GM21423 (cell line): Measurements from ENCODE around the gene PPP4C.
A peak's percentile ranks its signal among the peaks of the same experiment; 100 is the strongest.
"Not testable (repeated sequence)": the region's sequence is repeated elsewhere in the genome, so short reads cannot be mapped to it uniquely, and the experiment has no call there.

Source experiments
- ATAC-seq: cut with Tn5 transposase; IDR thresholded peaks from one replicate; pipeline ENCODE4 v1.9.1; 2021; ENCODE audit warnings: mild to moderate bottlenecking, moderate library complexity; ENCODE audit not compliant: unreplicated experiment

PPP4C gene

GRCh38 chr16:30075503-30076275 is at the start of gene PPP4C:
Gene PPP4C, plus strand, starts transcription at chr16:30075994. Its CDS starts 384 bp downstream, at chr16:30076378.
- ATAC-seq = peak; percentile 82

DNA sequence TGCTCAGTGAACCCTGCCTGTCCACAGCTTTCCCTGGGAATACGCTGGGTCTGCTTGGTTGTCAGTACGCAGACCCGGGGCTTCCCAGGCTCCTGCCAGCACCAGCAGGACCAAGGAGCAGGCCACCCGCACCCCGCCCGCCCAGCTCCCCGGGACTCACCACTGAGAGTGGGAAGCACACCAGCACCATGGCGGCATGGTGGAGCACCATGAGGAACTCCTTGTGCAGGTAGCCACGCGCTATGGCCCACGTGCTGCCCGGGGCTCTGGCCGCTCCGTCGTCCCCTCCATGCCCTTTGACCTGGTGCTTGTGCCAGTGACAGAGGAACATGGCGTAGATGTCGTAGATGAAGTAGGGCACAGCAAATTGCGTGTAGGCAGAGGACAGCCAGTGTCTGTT is 49.3 kb upstream of the PPP4C start:
- ATAC-seq = no peak

- no peak for ATAC-seq
These were observed 48.0 kb upstream of the PPP4C start for GRCh38 chr16:30027588-30028437.

DNA sequence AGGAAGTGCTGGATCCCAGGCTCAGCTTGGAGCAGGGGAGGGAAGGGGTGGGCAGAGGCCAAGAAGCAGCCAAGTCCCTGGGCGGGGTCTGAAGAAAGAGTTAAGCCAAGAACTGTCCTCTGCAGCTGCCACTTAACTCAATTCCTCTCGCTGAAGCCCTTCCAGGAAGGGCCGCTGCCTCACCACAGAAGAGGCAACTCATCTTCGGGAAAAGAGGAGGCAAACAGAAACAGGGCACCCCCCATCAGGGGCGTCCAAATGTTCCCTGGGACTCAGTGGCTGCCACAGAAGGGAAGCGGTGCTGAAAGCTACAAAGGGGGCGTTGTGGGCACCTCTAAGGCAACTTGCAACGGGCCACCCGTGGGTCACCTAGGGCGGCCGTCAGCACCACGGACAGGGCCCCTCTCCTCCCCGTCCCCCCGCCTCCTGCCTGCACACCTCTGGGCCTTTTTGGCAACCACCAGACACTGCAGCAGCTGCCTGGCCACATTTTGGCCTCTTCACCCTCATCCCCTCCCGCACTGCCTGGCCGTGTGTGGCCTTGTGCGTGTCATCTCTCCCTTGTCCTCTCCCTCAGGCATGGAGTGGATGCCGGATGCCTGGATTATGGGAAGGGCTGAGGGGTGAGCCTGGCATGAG is 47.2 kb upstream of the PPP4C start:
- no peak for ATAC-seq

DNA sequence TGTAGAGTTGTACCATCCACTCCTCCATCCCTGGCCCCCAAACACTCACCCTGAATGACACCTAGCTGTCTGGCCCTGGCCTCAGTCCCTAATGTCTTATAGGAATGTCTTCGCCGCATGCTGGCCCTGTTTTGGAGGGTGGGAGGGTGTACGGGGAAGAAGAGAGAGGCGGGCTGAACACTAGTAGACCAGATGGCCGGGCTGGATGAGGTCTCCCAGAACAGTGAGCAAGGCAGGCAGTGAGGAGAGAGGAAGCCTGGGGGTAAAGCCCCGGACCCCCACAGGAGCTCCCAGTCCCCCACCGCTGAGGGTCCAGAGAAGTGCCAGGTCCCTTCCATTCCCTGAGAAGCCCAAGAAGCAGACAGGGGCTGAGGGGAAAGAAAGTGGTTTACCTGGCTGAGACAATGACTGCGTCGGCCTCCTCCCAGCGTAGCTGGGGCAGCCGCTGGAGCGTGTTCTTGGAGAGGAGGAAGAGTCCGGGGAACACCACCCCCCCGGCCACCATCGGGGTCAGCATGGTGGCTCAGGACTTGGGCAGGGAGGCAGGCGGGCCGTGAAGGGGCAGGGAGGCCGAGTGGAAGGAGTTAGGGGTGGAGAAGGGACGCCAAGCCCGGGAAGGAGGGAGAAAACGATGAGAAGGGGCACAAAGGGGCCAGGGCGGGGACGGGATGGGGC is 45.6 kb upstream of the PPP4C start:
- no peak for ATAC-seq

GRCh38 chr16:30030841-30031413 is 44.9 kb upstream of the PPP4C start, which contains the start of gene TLCD3B:
Gene TLCD3B, minus strand, starts transcription at chr16:30031271. Its CDS starts 744 bp downstream, at chr16:30030527.
- no peak for ATAC-seq

DNA sequence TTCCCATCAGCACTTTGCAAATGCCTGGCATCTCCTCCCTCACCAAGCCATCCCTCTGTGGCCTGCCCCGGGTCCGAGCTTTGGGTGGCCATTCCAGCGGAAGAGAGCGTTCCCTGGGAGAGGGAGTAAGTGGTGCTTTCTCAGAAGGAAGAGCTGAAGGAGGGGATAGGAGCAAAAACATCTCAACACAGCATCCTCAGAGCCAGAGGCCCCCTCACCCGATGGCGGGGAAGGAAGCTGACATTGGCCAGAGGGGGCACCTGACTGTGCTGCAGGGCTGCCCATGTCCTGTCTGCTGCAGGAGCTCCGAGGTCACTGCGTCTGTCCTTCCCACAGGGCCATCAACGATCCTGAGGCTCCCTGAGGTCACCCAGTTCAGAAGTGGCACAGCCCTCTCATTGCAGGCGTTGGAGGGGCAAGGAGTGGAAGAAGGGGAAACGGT is 44.3 kb upstream of the PPP4C start:
- no peak for ATAC-seq

DNA sequence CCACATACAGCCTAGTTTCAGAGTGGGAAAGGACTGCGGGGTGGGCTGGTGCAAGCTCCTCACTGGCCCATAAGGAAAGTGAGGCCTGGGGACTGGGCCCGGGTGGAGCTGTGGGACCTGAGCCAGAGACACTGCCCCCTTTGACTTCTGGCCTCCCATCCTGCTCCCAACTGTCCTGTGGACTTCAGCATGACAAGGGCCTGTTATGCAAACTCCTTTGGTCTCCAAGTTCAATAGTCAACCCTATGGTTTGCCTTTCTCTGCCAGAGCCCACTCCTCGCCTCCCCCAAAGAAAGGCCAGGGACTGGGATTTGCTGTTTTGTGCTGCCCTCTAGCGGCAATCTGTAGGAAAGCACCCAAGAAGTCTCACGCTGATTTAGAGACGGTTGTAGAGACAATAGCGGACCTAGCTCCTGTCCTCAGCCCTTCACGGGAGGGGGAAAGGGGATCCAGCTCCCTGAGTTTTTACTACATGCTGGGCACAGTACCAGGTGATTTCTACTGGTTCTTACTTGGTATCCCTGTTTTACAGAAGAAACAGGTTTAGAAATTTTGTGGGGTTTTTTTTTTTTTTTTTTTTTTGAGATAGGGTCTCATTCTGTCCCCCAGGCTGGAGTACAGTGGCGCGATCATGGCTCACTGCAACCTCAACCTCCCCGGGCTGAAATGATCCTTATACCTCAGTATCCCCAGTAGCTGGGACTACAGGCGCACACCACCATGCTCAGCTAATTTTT is 43.5 kb upstream of the PPP4C start:
- ATAC-seq = no peak

- no peak for ATAC-seq
These were observed 42.5 kb upstream of the PPP4C start for GRCh38 chr16:30033270-30033669.

GRCh38 chr16:30040221-30040620 is 35.6 kb upstream of the PPP4C start:
- no peak for ATAC-seq

GRCh38 chr16:30040690-30041089 is 35.1 kb upstream of the PPP4C start:
- not testable (repeated sequence) for ATAC-seq

- no peak for ATAC-seq
These were observed 34.0 kb upstream of the PPP4C start for GRCh38 chr16:30041841-30042240.

GRCh38 chr16:30046178-30046577 is 29.6 kb upstream of the PPP4C start:
- no peak for ATAC-seq

DNA sequence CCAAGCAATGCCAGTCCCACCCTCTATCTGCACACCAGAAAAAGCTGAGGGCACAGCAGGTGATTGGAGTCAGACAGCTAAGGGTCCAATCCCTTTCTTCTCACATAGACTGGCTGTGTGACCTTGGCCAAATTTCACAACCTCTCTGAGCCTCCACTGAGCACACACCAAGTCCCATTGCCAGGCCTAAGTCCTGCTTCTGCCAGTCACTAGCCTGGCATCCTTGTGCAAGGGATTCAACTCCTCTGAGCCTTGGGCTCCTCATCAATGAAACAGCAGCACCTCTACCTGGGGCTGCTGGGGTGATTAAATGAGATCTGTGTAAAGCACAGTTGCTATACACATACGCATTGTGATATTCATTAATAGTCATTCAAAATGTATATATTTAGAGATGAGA is 29.2 kb upstream of the PPP4C start:
- ATAC-seq = no peak

DNA sequence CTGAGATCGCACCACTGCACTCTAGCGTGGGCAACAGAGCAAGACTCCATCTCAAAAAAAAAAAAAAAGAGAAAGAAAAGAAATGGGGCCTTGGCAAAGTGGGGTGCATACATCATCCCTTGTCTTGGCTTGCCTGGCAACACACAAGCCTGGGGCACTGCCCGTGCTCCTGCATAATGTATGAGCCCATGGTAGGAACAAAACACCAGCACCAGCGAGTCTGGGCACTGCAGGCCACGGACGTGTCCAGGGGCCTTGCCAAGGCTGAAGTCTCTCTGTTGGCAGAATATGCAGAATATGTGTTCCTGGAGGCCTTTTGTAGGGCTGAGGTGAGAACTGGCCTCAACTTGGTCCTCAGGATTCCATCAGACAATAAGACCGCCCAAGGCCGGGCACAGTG is 25.9 kb upstream of the PPP4C start:
- ATAC-seq = no peak

GRCh38 chr16:30051518-30051917 is 24.3 kb upstream of the PPP4C start:
- ATAC-seq = no peak

DNA sequence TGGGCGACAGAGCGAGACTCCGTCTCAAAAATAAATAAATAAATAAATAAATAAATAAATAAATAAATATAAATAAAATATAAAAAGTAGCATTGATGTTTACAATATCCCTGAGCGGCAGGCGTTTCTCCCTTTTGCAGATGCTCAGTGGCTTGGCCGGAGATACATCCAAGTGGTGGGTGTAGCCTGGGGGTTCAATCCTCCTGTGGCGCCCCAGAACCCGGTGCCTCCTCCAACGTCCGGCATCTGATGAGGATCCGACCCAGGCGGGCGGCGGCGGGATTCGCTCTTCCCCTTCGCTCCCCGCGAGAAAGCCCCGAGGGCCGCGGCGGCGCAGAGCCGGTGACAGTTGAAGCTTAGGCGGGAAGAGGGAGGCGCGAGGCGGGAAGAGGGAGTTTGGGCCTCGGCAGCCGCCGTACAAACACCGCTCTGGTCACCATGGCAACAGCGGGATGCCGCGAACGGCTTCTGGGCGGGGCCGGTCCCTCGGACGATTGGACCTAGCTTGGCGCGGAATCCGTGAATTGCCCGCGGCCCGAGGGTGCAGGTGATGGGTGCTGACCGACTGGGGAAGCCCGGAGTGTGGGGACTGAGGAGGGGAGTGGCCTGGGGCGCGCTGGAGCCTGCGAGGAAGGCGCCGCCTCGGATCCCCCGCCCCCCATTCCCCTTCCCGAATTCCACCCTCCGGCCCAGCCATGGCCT is 23.0 kb upstream of the PPP4C start:
- ATAC-seq = peak; percentile 81

GRCh38 chr16:30053376-30054015 is 22.3 kb upstream of the PPP4C start:
- ATAC-seq = no peak

DNA sequence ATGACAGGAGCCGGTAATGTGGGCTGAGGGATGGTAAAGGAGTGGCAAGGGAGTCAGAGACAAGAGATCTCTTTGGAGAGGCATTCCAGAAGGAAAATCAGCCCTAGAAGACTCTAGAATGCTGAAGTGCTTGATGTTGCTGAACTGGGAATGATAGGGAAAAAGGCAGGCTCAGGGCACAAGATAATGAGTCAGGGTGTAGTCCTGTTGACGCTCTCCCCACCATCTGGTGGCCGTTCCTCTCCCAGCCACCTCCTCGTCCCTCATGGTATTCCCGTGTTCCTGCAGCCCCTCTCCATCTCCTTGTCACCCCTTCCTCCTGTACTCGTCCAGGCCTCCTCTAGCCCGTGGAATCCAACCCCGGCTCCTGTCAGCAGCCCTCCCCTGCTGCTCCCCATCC is 21.3 kb upstream of the PPP4C start:
- ATAC-seq = no peak
